HepG2 (cell line): ENCODE results near the gene SLC26A9. TPM values are rescaled to one million over a fixed set of nuclear protein-coding genes. Genes with fewer than 3 reads are reported as not detected.

Experiments
- ATAC-seq: fragments of 200-7000 bp; cut with Tn5 transposase; 3 replicates; pipeline ENCODE4 v1.9.1; 2020; ENCODE audit warnings: mild to moderate bottlenecking, moderate library complexity
- BruUV-seq: library from RNA; stranded (reverse); fragments of 400-500 nt; replicated peaks from 2 replicates; lab custom pipeline; 2021; lab: Mats Ljungman, UMichigan
- CTCF ChIA-PET: fragments of 300-600 bp; formaldehyde crosslinking; extraction: SDS; loops from one replicate; lab custom pipeline; 2021; ENCODE audit warnings: low total read pairs, inconsistent platforms, low intra/inter-chr PET ratio; lab: Yijun Ruan, JAX
- POLR2A ChIA-PET: fragments of 350-600 bp; sonication (Branson Sonifier 250); formaldehyde crosslinking; loops from one replicate; lab custom pipeline; 2020; ENCODE audit warnings: antibody characterized with exemption, inconsistent platforms; lab: Yijun Ruan, JAX
- DNase-seq: peaks from one replicate; pipeline ENCODE4 v3.0.0-alpha.2; 2015; ENCODE audit warnings: low spot score
- FAIRE-seq: peaks from 3 replicates; lab custom pipeline; 2011; peaks lifted over from hg19 to GRCh38; lab: Jason Lieb, UNC
- H2AFZ ChIP-seq: one replicate; pipeline ENCODE4 v1.6.1; 2011; ENCODE audit warnings: low read length, inconsistent platforms
- H3K27ac ChIP-seq: fragments of 300-600 bp; 3 replicates; pipeline ENCODE4 v1.8.0; 2011; ENCODE audit warnings: mixed run types, mild to moderate bottlenecking, mixed read lengths, low read length, inconsistent platforms; ENCODE audit not compliant: insufficient read depth; ENCODE audit errors: extremely low read length
- H3K27me3 ChIP-seq, 2 experiments: fragments of 200-600 bp in 1 of 2; 2 replicates in 1 of 2; 3 replicates in 1 of 2; pipeline versions ENCODE4 v1.6.0 to v1.8.0; 2011; ENCODE audit warnings: low read length in 2 of 2, mild to moderate bottlenecking in 2 of 2, moderate library complexity in 2 of 2, inconsistent platforms in 1 of 2; ENCODE audit not compliant: insufficient read depth in 2 of 2, control insufficient read depth in 1 of 2
- H3K36me3 ChIP-seq, 2 experiments: fragments of 200-600 bp in 1 of 2; replicated peaks in 1 of 2; 2 replicates in 1 of 2; 3 replicates in 1 of 2; pipeline versions ENCODE4 v1.5.1 to v1.8.0; 2011; ENCODE audit warnings: low read length in 2 of 2, inconsistent platforms in 1 of 2; ENCODE audit not compliant: insufficient read depth in 2 of 2, control insufficient read depth in 1 of 2
- H3K4me1 ChIP-seq: 2 replicates; pipeline ENCODE4 v1.5.1; 2012; ENCODE audit warnings: low read length, inconsistent platforms; ENCODE audit not compliant: insufficient read depth
- H3K4me2 ChIP-seq: 2 replicates; pipeline ENCODE4 v1.6.0; 2011; ENCODE audit warnings: low read depth, low read length, inconsistent platforms
- H3K4me3 ChIP-seq, 3 experiments: fragments of 200-600 bp in 1 of 3; sonication (generic), shearing (Covaris generic) in 1 of 3; replicated peaks in 1 of 3; 2 replicates each; pipeline ENCODE4 v1.5.1; 2011 to 2016; ENCODE audit warnings: low read length in 3 of 3, inconsistent platforms in 2 of 3, low read depth in 2 of 3, mild to moderate bottlenecking in 2 of 3, control low read depth in 1 of 3, mixed read lengths in 1 of 3; ENCODE audit not compliant: insufficient read depth in 1 of 3
- H3K79me2 ChIP-seq: one replicate; pipeline ENCODE4 v1.6.1; 2011; ENCODE audit warnings: low read length, inconsistent platforms; ENCODE audit not compliant: insufficient read depth
- H3K9ac ChIP-seq: 2 replicates; pipeline ENCODE4 v1.6.0; 2011; ENCODE audit warnings: mild to moderate bottlenecking, low read depth, low read length, inconsistent platforms; ENCODE audit not compliant: insufficient read depth
- H3K9me3 ChIP-seq: 2 replicates; pipeline ENCODE4 v1.5.1; 2012; ENCODE audit warnings: mild to moderate bottlenecking, low read length
- H4K20me1 ChIP-seq: 2 replicates; pipeline ENCODE4 v1.6.0; 2011; ENCODE audit warnings: inconsistent platforms, mild to moderate bottlenecking, low read length, moderate library complexity; ENCODE audit not compliant: insufficient read depth
- CAMTA2 ChIP-seq: sonication (generic); formaldehyde crosslinking; IDR thresholded peaks from 2 replicates; pipeline ENCODE4 v1.4.0; 2020; ENCODE audit warnings: mild to moderate bottlenecking, missing genetic modification reagents, borderline replicate concordance
- MEIS1 ChIP-seq: sonication (generic); formaldehyde crosslinking; IDR thresholded peaks from 2 replicates; pipeline ENCODE4 v1.9.0; 2021; ENCODE audit warnings: mild to moderate bottlenecking, missing genetic modification reagents, moderate library complexity, borderline replicate concordance
- NFAT5 ChIP-seq: sonication (generic); formaldehyde crosslinking; IDR thresholded peaks from 2 replicates; pipeline ENCODE4 v1.4.0; 2020; ENCODE audit warnings: missing genetic modification reagents
- ZNF354B ChIP-seq: sonication (generic); formaldehyde crosslinking; IDR thresholded peaks from 2 replicates; pipeline ENCODE4 v1.8.0; 2022; ENCODE audit warnings: mild to moderate bottlenecking, missing genetic modification reagents
- ZNF766 ChIP-seq: sonication (generic); formaldehyde crosslinking; IDR thresholded peaks from 2 replicates; pipeline ENCODE4 v1.5.0; 2020; ENCODE audit warnings: missing genetic modification reagents, borderline replicate concordance
- ZNF768 ChIP-seq: sonication (generic); formaldehyde crosslinking; IDR thresholded peaks from 2 replicates; pipeline ENCODE4 v1.4.0; 2020; ENCODE audit warnings: missing genetic modification reagents
- WGBS: methylation state at CpG from one replicate; pipeline ENCODE4 v1.1.6; 2017; ENCODE audit warnings: low lambda C conversion rate; 5-methylcytosine and 5-hydroxymethylcytosine counted together
- in situ Hi-C: cut with HindIII; loops from 2 replicates; pipeline ENCODE4 v1.10.0; 2017; ENCODE audit warnings: low pct_unique_long_range_greater_than_20kb; ENCODE audit not compliant: extremely low pct_ligation_motif_present
- intact Hi-C: fragments of 100-400 bp; cut with micrococcal nuclease; formaldehyde crosslinking; loops from one replicate; pipeline ENCODE4 v1.10.0; 2022; ENCODE audit not compliant: unreplicated experiment
- polyA plus RNA-seq, 8 experiments: library from polyadenylated mRNA; depleted of rRNA in 3 of 8; stranded (reverse) in 7 of 8; unstranded in 1 of 8; fragments of >200 nt; fragmentation: Illumina TruSeq in 4 of 8; extraction: Trizol in 4 of 8; gene quantifications; 2 replicates each; pipeline versions ENCODE4 v1.2.1 to v1.2.3, GENCODE V29; 2011 to 2016; ENCODE audit warnings: low read depth in 4 of 8, missing spikeins in 1 of 8, mixed read lengths in 1 of 8; ENCODE audit not compliant: insufficient read depth in 1 of 8
- total RNA-seq, 5 experiments: library from RNA; depleted of rRNA; stranded (reverse); fragments of >200 nt; fragmentation: Illumina TruSeq; extraction: Trizol; gene quantifications; 2 replicates each; pipeline ENCODE4 v1.2.3, GENCODE V29; 2016; ENCODE audit warnings: low read depth in 1 of 5
- TF ChIP-seq, protein P1 (sequence below): IDR thresholded peaks from 2 replicates; pipeline ENCODE4 v1.6.1; 2016; ENCODE audit warnings: missing biosample characterization, missing genetic modification reagents, low read depth
- TF ChIP-seq, protein P2 (sequence below): sonication (generic); formaldehyde crosslinking; IDR thresholded peaks from 2 replicates; pipeline ENCODE4 v1.5.0; 2020; ENCODE audit warnings: mild to moderate bottlenecking, missing genetic modification reagents

The SLC26A9 gene
- total and polyA plus RNA-seq, 2 of the 13 experiments (the other 11 are each of a cell fraction or from before 2014, with no cell fraction given), result 0.11 to 0.15 TPM

GRCh38 chr1:205986292-205986691 is 43.0 kb upstream of the SLC26A9 start:
- Histone ChIP-seq H2AFZ (no peak overlapping the region), H3K79me2 (no peaks in the 10 kb centered on the region), H3K9ac (no peak overlapping the region), H3K9me3 (no peaks in the 10 kb centered on the region), H3K4me3 (no peak overlapping the region), H4K20me1 (no peaks in the 10 kb centered on the region), H3K27ac (no peak overlapping the region)
- POLR2A ChIA-PET, result no interaction called here
- in situ Hi-C loops, result no loop called here
- WGBS, result 10% methylated on average over 3 of the region's 3 CpGs
- DNase-seq, result no peak
- TF ChIP-seq, protein P1, sequence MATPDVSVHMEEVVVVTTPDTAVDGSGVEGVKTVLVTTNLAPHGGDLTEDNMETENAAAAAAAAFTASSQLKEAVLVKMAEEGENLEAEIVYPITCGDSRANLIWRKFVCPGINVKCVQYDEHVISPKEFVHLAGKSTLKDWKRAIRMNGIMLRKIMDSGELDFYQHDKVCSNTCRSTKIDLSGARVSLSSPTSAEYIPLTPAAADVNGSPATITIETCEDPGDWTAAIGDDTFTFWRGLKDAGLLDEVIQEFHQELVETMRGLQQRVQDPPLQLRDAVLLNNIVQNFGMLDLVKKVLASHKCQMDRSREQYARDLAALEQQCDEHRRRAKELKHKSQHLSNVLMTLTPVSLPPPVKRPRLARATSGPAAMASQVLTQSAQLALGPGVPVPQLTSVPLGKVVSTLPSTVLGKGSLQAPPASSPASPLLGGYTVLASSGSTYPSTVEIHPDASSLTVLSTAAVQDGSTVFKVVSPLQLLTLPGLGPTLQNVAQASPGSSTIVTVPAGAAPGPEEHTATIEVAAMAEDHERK, result no peak
- TF ChIP-seq ZNF768 (CRISPR knock-in tag), result peak; percentile 58
- TF ChIP-seq, all 625 proteins: peak for 1
- FAIRE-seq, result no peak
- CTCF ChIA-PET, result no interaction called here
- H3K27me3 ChIP-seq, result peaks cover 0 to 11% of the 10 kb centered on the region in 2 experiments; a peak in 3 of 5 replicates
- BruUV-seq, result no TSS peak
- no peak for ATAC-seq
- no peaks in the 10 kb centered on the region for H3K36me3 ChIP-seq
- intact Hi-C loops, result no loop called here
- H3K4me1 ChIP-seq, result peaks cover 17% of the 10 kb centered on the region
- no peak overlapping the region for H3K4me2 ChIP-seq

- TF ChIP-seq MEIS1 (CRISPR knock-in tag) (no peak), CAMTA2 (CRISPR knock-in tag) (no peak), NFAT5 (CRISPR knock-in tag) (no peak), ZNF766 (CRISPR knock-in tag) (no peak), ZNF354B (CRISPR knock-in tag) (no peak)
- TF ChIP-seq, protein P2, sequence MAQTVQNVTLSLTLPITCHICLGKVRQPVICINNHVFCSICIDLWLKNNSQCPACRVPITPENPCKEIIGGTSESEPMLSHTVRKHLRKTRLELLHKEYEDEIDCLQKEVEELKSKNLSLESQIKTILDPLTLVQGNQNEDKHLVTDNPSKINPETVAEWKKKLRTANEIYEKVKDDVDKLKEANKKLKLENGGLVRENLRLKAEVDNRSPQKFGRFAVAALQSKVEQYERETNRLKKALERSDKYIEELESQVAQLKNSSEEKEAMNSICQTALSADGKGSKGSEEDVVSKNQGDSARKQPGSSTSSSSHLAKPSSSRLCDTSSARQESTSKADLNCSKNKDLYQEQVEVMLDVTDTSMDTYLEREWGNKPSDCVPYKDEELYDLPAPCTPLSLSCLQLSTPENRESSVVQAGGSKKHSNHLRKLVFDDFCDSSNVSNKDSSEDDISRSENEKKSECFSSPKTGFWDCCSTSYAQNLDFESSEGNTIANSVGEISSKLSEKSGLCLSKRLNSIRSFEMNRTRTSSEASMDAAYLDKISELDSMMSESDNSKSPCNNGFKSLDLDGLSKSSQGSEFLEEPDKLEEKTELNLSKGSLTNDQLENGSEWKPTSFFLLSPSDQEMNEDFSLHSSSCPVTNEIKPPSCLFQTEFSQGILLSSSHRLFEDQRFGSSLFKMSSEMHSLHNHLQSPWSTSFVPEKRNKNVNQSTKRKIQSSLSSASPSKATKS (CRISPR knock-in tag), result no peak
- no peak for FAIRE-seq
- ChIA-PET POLR2A (no interaction called here), CTCF (interaction anchor here (2.2 kb wide), 1 partner anchor 121 kb away, joined by 19 read pairs; no protein-coding TSS in a partner anchor)
- Histone ChIP-seq H3K36me3 (no peaks in the 10 kb centered on the region), H3K27me3 (peaks cover 0 to 11% of the 10 kb centered on the region in 2 experiments; a peak in 3 of 5 replicates), H4K20me1 (no peaks in the 10 kb centered on the region), H3K9ac (no peak overlapping the region), H3K4me1 (peaks cover 17% of the 10 kb centered on the region), H3K79me2 (no peaks in the 10 kb centered on the region), H2AFZ (no peak overlapping the region), H3K9me3 (no peaks in the 10 kb centered on the region), H3K4me2 (no peak overlapping the region), H3K4me3 (no peak overlapping the region), H3K27ac (no peak overlapping the region)
- WGBS, result 13% methylated on average over 7 of the region's 9 CpGs
- DNase-seq, result peak; percentile 19
- ATAC-seq, result no peak
- intact Hi-C loops, result no loop called here
- in situ Hi-C loops, result no loop called here
- BruUV-seq, result no TSS peak
These were observed 42.2 kb upstream of the SLC26A9 start for GRCh38 chr1:205985330-205986005.
